ENCODE measurements around the gene POLN.
"Not testable (repeated sequence)": the region's sequence is repeated elsewhere in the genome, so short reads cannot be mapped to it uniquely, and the experiment has no call there.

The POLN gene

GRCh38 chr4:2168469-2169319 is 73.2 kb downstream of the POLN start:
- H3K27ac ChIP-seq, result peak overlapping the region; percentile 38
- TF ChIP-seq CTCF (conservative IDR thresholded peaks at IDR 0.05), result peak; percentile 86

DNA sequence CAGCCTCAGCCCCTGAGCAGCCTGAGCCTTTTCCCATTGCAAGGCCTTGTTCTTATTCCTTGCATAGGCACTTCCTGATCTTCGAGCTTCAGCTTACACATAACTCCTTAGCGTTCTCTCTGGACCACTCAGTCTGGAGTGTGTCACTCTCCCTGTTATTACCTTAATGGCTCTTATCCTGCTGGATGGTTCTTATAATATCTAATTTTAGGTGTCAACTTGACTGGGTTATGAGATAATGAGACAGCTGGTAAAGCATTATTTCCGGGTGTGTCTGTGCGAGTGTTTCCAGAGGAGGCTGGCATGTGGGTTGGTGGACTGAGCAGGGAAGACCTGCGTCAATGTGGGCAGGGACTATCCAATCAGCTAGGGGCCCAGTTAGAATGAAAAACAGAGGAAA is 75.7 kb downstream of the POLN start:
- TF ChIP-seq CTCF (conservative IDR thresholded peaks at IDR 0.05), result no peak
- H3K27ac ChIP-seq, result no peak overlapping the region

DNA sequence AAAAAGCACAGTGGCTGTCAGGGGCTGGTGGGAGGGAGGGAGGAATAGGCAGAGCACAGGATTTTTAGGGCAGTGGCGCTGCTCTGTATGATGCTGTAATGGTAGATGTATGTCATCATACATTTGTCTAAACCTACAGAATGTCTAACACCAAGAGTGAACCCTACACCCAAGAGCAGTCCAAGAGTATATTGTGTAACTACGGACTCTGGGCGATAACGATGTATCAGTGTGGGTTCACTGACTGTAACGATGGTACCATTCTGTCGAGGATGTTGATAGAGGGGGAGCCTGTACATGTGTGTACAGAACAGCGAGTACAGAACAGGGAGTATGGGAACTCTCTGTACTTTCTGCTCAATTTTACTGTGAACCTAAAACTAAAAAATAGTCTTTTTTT is 76.5 kb downstream of the POLN start:
- no peak overlapping the region for H3K27ac ChIP-seq
- TF ChIP-seq CTCF (conservative IDR thresholded peaks at IDR 0.05), result no peak

DNA sequence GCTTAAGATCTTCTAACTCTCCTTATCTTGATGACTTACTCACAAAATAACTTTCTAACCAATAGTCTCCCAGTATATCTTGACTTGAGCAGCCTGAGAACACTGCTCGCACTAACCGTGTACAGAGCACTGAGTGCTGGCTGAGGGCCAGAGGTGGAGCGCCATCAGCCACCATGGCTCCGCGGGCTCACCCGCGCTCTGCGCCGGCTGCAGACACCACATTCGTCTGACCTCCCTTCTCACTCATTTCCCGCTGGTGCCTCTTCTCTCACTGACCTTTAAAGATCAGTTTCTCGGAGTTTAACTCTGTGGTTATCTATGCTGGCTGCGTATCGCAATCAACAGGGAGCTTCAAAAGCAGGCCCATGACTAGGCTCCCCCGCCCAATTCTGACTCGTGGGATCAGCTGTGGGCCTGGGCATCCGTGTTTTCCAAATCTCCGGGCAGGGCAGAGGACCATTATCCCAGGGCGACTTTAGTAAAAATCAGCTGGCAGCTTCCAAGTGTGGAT is 78.6 kb downstream of the POLN start:
- H3K27ac ChIP-seq, result no peak overlapping the region
- no peak for TF ChIP-seq CTCF (conservative IDR thresholded peaks at IDR 0.05)

GRCh38 chr4:2161092-2161703 is 80.7 kb downstream of the POLN start:
- H3K27ac ChIP-seq, result not testable (repeated sequence)

DNA sequence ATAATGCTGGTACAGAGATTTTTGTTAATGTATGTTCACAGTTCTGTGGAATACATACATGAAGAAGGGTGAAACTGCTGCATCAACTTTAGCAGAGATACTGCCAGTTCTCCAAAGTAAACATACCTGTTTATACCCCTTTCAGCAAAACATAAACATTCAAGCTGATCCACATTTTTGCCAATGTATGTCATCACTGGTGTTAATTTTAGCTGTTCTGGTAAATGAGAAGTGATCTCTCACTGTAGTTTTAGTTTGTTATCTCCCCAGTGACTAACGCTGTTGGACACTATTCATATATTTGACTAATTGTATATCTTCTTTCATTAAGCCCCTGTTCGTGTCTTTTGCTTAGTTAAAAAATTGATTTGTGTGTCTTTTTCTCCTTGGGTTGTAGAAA is 82.0 kb downstream of the POLN start:
- H3K27ac ChIP-seq, result no peak overlapping the region
- no peak for TF ChIP-seq CTCF (conservative IDR thresholded peaks at IDR 0.05)

GRCh38 chr4:2155246-2155645 is 86.7 kb downstream of the POLN start:
- no peak overlapping the region for H3K27ac ChIP-seq
- no peak for TF ChIP-seq CTCF (conservative IDR thresholded peaks at IDR 0.05)
